Hepatocyte (in vitro differentiated cells): Measurements from ENCODE around the gene GAS6. TPM values are rescaled to one million over a fixed set of nuclear protein-coding genes. Genes with fewer than 3 reads are reported as not detected.

Experiments
- DNase-seq: peaks from one replicate; pipeline ENCODE4 v3.0.0-alpha.2; 2016; ENCODE audit warnings: low spot score
- H2AFZ ChIP-seq: fragments of 200-600 bp; sonication (generic); 2 replicates; pipeline ENCODE4 v1.6.0; 2016; ENCODE audit warnings: antibody characterized with exemption, mild to moderate bottlenecking
- H3K27ac ChIP-seq: fragments of 200-600 bp; sonication (generic); 2 replicates; pipeline ENCODE4 v1.5.1; 2016; ENCODE audit warnings: mild to moderate bottlenecking
- H3K27me3 ChIP-seq: fragments of 200-600 bp; sonication (generic); 2 replicates; pipeline ENCODE4 v1.6.1; 2016
- H3K36me3 ChIP-seq: fragments of 200-600 bp; sonication (generic); replicated peaks from 2 replicates; pipeline ENCODE4 v1.5.1; 2016; ENCODE audit warnings: low read depth; ENCODE audit not compliant: insufficient read depth
- H3K4me1 ChIP-seq: fragments of 200-600 bp; sonication (generic); 2 replicates; pipeline ENCODE4 v1.5.1; 2016; ENCODE audit warnings: mild to moderate bottlenecking, moderate library complexity; ENCODE audit not compliant: insufficient read depth
- H3K4me2 ChIP-seq: fragments of 200-600 bp; sonication (generic); 2 replicates; pipeline ENCODE4 v1.6.0; 2016
- H3K4me3 ChIP-seq: fragments of 200-600 bp; sonication (generic); 2 replicates; pipeline ENCODE4 v1.5.1; 2016; ENCODE audit warnings: mild to moderate bottlenecking
- H3K79me2 ChIP-seq: fragments of 200-600 bp; sonication (generic); 2 replicates; pipeline ENCODE4 v1.6.0; 2017; ENCODE audit warnings: mild to moderate bottlenecking
- H3K9me2 ChIP-seq: fragments of 200-600 bp; sonication (generic); replicated peaks from 2 replicates; pipeline ENCODE4 v1.6.0; 2017; ENCODE audit warnings: mild to moderate bottlenecking; ENCODE audit not compliant: insufficient read depth
- H3K9me3 ChIP-seq: fragments of 200-600 bp; sonication (generic); 2 replicates; pipeline ENCODE4 v1.5.1; 2016; ENCODE audit warnings: low read depth, mild to moderate bottlenecking
- H4K20me1 ChIP-seq: fragments of 200-600 bp; sonication (generic); 2 replicates; pipeline ENCODE4 v1.6.0; 2016; ENCODE audit warnings: mild to moderate bottlenecking; ENCODE audit not compliant: insufficient read depth, poor library complexity, severe bottlenecking
- CTCF ChIP-seq: fragments of 200-600 bp; sonication (generic); IDR thresholded peaks from 2 replicates; pipeline ENCODE4 v1.5.1; 2016; ENCODE audit warnings: antibody characterized with exemption, mild to moderate bottlenecking; ENCODE audit not compliant: poor library complexity
- EZH2 ChIP-seq: fragments of 200-600 bp; sonication (generic); IDR thresholded peaks from 2 replicates; pipeline ENCODE4 v1.6.1; 2016; ENCODE audit warnings: antibody characterized with exemption, mild to moderate bottlenecking, borderline replicate concordance
- EZH2phosphoT487 ChIP-seq: fragments of 200-600 bp; sonication (generic); IDR thresholded peaks from one replicate; pipeline ENCODE4 v1.6.1; 2018; ENCODE audit warnings: antibody characterized with exemption, mild to moderate bottlenecking, low read depth, moderate library complexity; ENCODE audit not compliant: unreplicated experiment, severe bottlenecking
- WGBS: methylation state at CpG from one replicate; pipeline ENCODE4 v1.1.6; 2016; ENCODE audit warnings: low lambda C conversion rate; ENCODE audit errors: missing lambda C conversion rate; 5-methylcytosine and 5-hydroxymethylcytosine counted together
- polyA plus RNA-seq: library from polyadenylated mRNA; unstranded; fragments of >200 nt; fragmentation: Nextera tagmentation; extraction: Ambion mirVana; gene quantifications from 2 replicates; pipeline ENCODE4 v1.2.1, GENCODE V29; 2016
- total RNA-seq: library from RNA; depleted of rRNA; stranded (reverse); fragments of >200 nt; gene quantifications from 2 replicates; pipeline ENCODE4 v1.2.3, GENCODE V29; 2014

The GAS6 gene
- total and polyA plus RNA-seq, 2 experiments from 2014 or later, result 70.0 to 146 TPM

GRCh38 chr13:113845723-113846635, 17.9 kb downstream of the GAS6 start:
- H3K79me2 ChIP-seq, result peaks cover 26% of the 10 kb centered on the region
- H3K4me3 ChIP-seq, result no peak overlapping the region
- 94% methylated on average over 30 of the region's 30 CpGs for WGBS
- H3K9me2 ChIP-seq, result no peaks in the 10 kb centered on the region
- no peak for DNase-seq
- no peak overlapping the region for H3K27ac ChIP-seq
- TF ChIP-seq EZH2 (no peak), EZH2phosphoT487 (no peak), CTCF (no peak)
- no peak overlapping the region for H2AFZ ChIP-seq
- no peaks in the 10 kb centered on the region for H3K4me1 ChIP-seq
- H4K20me1 ChIP-seq, result no peaks in the 10 kb centered on the region
- no peaks in the 10 kb centered on the region for H3K36me3 ChIP-seq
- H3K27me3 ChIP-seq, result no peaks in the 10 kb centered on the region
- no peaks in the 10 kb centered on the region for H3K9me3 ChIP-seq
- H3K4me2 ChIP-seq, result no peak overlapping the region

- TF ChIP-seq EZH2 (no peak), CTCF (no peak), EZH2phosphoT487 (no peak)
- Histone ChIP-seq H2AFZ (no peak overlapping the region), H3K4me2 (no peak overlapping the region), H3K4me3 (no peak overlapping the region), H3K36me3 (no peaks in the 10 kb centered on the region), H3K27ac (no peak overlapping the region), H3K9me3 (no peaks in the 10 kb centered on the region), H3K9me2 (no peaks in the 10 kb centered on the region), H3K79me2 (peaks cover 18% of the 10 kb centered on the region), H3K27me3 (no peaks in the 10 kb centered on the region), H3K4me1 (peaks cover 8% of the 10 kb centered on the region), H4K20me1 (no peaks in the 10 kb centered on the region)
- 88% methylated on average over 13 of the region's 13 CpGs for WGBS
- no peak for DNase-seq
Measured at GRCh38 chr13:113845055-113845454, 18.8 kb downstream of the GAS6 start.

- H3K4me3 ChIP-seq, result no peak overlapping the region
Measured at GRCh38 chr13:113843864-113844556, 19.9 kb downstream of the GAS6 start.

More at GRCh38 chr13:113843864-113844556, 19.9 kb downstream of the GAS6 start:
- DNase-seq, result no peak
- Histone ChIP-seq H3K79me2 (peaks cover 10% of the 10 kb centered on the region), H3K36me3 (no peaks in the 10 kb centered on the region), H3K9me3 (no peaks in the 10 kb centered on the region), H3K27ac (no peak overlapping the region), H2AFZ (no peak overlapping the region), H3K27me3 (no peaks in the 10 kb centered on the region), H3K9me2 (no peaks in the 10 kb centered on the region), H3K4me2 (no peak overlapping the region), H4K20me1 (no peaks in the 10 kb centered on the region), H3K4me1 (peaks cover 14% of the 10 kb centered on the region)
- WGBS, result 86% methylated on average over 26 of the region's 26 CpGs
- no peak for TF ChIP-seq CTCF
- TF ChIP-seq EZH2, result no peak
- no peak for TF ChIP-seq EZH2phosphoT487
